IPS DF 6.9 (cell line): ENCODE results near the gene CNN2.
A peak's percentile ranks its signal among the peaks of the same experiment; 100 is the strongest.
"Not testable (repeated sequence)": the region's sequence is repeated elsewhere in the genome, so short reads cannot be mapped to it uniquely, and the experiment has no call there.

Source experiments
- DNase-seq: peaks from one replicate; pipeline ENCODE4 v3.0.0-alpha.2; 2013; ENCODE audit warnings: low read depth, low spot score
- H3K27ac ChIP-seq: one replicate; pipeline ENCODE4 v1.5.1; 2013; ENCODE audit warnings: low read length, control low read depth
- H3K27me3 ChIP-seq: 2 replicates; pipeline ENCODE4 v1.6.1; 2013; ENCODE audit warnings: mild to moderate bottlenecking, low read length; ENCODE audit not compliant: control insufficient read depth, insufficient read depth
- H3K36me3 ChIP-seq: 2 replicates; pipeline ENCODE4 v1.6.1; 2013; ENCODE audit warnings: low read length; ENCODE audit not compliant: control insufficient read depth, insufficient read depth
- H3K4me1 ChIP-seq: 2 replicates; pipeline ENCODE4 v1.6.1; 2013; ENCODE audit warnings: low read length; ENCODE audit not compliant: control insufficient read depth, insufficient read depth
- H3K4me3 ChIP-seq: 2 replicates; pipeline ENCODE4 v1.5.1; 2013; ENCODE audit warnings: mild to moderate bottlenecking, low read length
- H3K9me3 ChIP-seq: 2 replicates; pipeline ENCODE4 v1.6.1; 2013; ENCODE audit warnings: low read length, inconsistent platforms; ENCODE audit not compliant: control insufficient read depth, insufficient read depth
- WGBS: extraction: QIAGEN DNeasy Blood & Tissue Kit; methylation state at CpG from one replicate; pipeline ENCODE4 v1.1.7; 2013; ENCODE audit warnings: mixed read lengths, missing lambda C conversion rate; ENCODE audit not compliant: insufficient read length, insufficient coverage; 5-methylcytosine and 5-hydroxymethylcytosine counted together

CNN2 gene

DNA sequence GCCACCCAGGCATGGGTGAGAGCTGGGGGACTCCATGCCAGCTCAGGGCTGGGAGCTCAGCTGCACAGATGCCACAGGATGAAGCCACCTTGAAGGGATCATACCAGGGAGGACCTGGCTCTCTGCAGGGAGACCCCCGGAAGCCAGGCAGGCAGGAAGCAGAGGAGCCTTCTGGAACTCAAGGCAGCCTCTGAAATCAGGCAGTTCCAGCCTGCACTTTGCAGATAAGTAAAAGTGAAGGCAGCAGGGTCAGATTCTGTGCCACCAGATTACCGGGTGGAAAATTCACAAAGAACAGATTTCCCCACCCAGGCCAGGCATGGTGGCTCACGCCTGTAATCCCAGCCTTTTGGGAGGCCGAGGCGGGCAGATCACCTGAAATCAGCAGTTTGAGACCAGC is 8.0 kb upstream of the CNN2 start:
- DNase-seq: no peak
- H3K9me3 ChIP-seq: no peaks in the 10 kb centered on the region
- peaks cover 8% of the 10 kb centered on the region; the same call in 1 of the 2 replicates for H3K36me3 ChIP-seq
- no CpG with 5 or more reads among the region's 5 CpGs for WGBS
- no peak overlapping the region for H3K27ac ChIP-seq
- no peaks in the 10 kb centered on the region for H3K27me3 ChIP-seq
- peaks cover 18% of the 10 kb centered on the region for H3K4me1 ChIP-seq
- H3K4me3 ChIP-seq: no peak overlapping the region

DNA sequence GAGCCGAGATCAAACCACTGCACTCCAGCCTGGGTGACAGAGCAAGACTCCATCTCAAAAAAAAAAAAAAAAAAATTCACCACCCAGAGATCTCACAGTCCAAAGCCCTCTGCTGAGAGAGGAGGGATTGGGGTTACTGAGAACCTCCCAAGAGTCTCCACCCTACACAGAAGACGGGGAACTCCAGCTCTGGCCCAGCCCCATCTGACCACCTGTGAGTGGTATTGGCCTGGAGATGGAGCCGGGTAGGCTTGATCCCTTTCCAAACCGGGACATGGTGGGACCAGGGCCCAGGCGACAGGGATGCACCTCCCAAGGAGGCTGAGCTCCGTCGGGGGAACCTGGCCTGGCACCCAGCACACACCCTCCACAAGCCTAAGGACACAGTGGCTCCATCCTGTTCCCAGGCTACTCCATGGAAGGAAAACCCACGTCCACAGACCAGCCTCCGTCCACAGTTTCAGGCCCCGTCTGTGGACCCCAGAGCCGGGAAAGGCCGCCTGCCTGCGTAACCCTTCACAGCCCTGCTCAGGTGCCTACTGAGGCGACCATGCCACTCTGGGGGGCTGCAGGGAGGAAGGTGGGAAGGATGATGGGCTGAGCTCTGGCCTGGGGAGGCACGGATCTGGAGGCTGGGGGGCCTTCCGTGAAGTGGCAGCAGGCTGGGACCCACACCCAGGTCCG is 7.3 kb upstream of the CNN2 start:
- no peak for DNase-seq
- H3K27ac ChIP-seq: no peak overlapping the region
- peaks cover 18% of the 10 kb centered on the region for H3K4me1 ChIP-seq
- no peak overlapping the region for H3K4me3 ChIP-seq
- H3K36me3 ChIP-seq: peaks cover 1% of the 10 kb centered on the region; the same call in 1 of the 2 replicates
- H3K9me3 ChIP-seq: no peaks in the 10 kb centered on the region
- no CpG with 5 or more reads among the region's 17 CpGs for WGBS
- H3K27me3 ChIP-seq: no peaks in the 10 kb centered on the region

DNA sequence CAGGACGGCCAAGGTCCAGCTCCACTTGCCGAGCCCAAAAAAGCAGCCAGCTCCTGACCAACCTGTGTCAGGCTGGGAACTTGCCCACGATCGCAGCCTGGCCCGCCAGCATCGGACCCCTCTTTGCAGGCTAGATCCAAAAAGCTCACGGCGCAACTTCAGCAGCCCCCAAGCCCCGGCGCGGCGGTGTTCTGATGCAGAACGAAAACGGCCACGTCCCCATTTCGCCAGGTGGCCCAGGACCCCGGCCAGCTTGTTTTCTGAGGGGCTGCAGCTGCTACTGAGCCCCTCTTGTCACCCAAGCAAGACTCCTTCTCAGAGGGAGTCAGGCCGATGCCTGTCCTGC is 6.8 kb upstream of the CNN2 start:
- H3K36me3 ChIP-seq: no peaks in the 10 kb centered on the region
- no peak for DNase-seq
- peak overlapping the region; percentile 94; the same call in 1 of the 2 replicates for H3K4me3 ChIP-seq
- no CpG with 5 or more reads among the region's 18 CpGs for WGBS
- no peak overlapping the region for H3K27ac ChIP-seq
- H3K9me3 ChIP-seq: no peaks in the 10 kb centered on the region
- peaks cover 18% of the 10 kb centered on the region for H3K4me1 ChIP-seq
- no peaks in the 10 kb centered on the region for H3K27me3 ChIP-seq

DNA sequence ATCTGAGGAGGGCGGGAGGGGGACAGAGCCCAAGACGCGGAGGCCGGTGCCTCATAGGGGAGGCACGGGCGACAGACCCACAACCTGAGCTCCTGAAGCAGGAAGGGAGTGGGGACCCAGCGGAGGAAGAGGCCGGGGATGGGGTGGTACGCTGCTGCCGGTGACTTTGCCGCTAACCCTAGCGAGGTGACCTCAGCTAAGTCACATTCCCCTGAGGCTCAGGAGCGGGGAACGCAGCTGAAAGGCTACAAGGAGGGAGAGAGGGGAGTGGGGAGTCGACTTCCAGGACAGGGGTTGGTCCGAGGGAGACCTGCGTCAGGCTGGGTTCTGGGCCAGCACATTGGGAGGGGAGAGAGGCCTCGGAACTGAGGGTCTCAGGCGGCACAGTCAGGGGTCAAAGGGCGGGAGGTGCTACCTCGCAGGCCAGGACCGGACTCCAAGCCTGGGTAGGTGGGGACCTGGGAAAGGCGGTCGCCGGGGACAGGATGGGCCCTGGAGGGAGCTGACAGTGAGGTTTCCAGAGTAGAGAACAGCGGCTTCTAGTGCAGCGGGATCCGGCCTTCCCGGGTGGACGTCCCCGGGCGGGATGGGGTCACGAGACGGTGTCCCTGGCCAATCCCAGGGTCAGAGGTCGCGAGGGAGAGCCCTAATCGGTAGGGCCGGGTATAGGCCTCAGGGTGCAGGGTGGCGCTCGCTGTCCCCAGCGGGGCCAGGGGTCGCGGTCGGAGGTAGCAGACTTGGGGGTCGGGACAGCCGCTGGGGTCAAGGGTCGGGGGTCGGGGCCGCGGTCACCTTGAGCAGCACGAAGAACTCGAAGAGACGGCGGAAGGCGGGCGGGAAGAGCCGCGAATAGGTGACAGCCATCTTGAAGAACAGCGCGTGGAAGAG is 6.2 kb upstream of the CNN2 start:
- Histone ChIP-seq H3K27ac (no peak overlapping the region), H3K27me3 (no peaks in the 10 kb centered on the region), H3K4me1 (peaks cover 18% of the 10 kb centered on the region), H3K9me3 (no peaks in the 10 kb centered on the region), H3K4me3 (peak overlapping the region; percentile 94), H3K36me3 (no peaks in the 10 kb centered on the region)
- no peak for DNase-seq
- no CpG with 5 or more reads among the region's 60 CpGs for WGBS

DNA sequence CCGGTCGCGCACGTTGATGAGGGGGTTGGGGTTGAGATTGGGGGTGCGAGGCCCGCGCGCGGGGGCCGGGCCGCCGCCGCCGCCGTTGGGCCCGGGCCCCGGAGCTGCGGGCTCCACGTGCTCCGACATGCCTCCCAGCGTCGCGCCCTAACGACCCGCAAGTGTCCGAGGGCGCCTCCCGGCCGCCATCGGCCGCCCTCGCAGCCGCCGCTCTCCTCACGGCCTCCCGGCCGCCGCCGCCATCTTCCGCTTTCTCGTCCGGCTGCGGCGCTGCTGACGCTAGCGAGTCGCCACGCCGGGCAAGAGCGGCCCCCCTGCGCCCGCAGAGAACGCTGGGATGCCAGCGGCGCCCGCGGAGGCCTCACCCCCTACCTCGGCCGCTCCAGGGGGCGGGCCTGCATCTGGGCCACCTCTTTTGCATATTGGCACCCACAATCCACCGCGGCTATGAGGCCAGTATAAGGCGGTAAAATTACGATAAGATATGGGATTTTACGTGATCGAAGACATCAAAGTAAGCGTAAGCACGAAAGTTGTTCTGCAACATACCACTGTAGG is 5.5 kb upstream of the CNN2 start, which contains the start of gene TMEM259:
Gene TMEM259 (minus strand): TSS at position 256 of the 558 bp plus-strand sequence. CDS start 127 bp downstream, at position 129.
- H3K36me3 ChIP-seq: no peaks in the 10 kb centered on the region
- no peaks in the 10 kb centered on the region for H3K27me3 ChIP-seq
- DNase-seq: no peak
- no peaks in the 10 kb centered on the region for H3K9me3 ChIP-seq
- no CpG with 5 or more reads among the region's 68 CpGs for WGBS
- H3K27ac ChIP-seq: no peak within 1 kb of the TSS
- peaks cover 18% of the 10 kb centered on the region for H3K4me1 ChIP-seq
- H3K4me3 ChIP-seq: peak within 1 kb of the TSS; percentile 94

DNA sequence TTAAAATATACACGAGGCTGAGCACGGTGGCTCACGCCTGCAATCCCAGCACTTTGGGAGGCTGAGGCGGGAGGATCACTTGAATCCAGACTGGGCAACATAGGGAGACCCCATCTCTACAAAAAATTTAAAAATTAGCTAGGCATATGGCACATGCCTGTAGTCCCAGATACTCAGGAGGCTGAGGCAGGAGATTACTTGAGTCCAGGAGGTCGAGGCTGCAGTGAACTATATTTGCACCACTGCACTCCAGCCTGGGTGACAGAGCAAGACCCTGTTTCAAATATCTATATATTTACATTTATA is 2.6 kb upstream of the CNN2 start:
- not testable (repeated sequence) for H3K4me1 ChIP-seq, H3K27me3 ChIP-seq, H3K4me3 ChIP-seq, H3K9me3 ChIP-seq, H3K36me3 ChIP-seq, H3K27ac ChIP-seq, DNase-seq
- no CpG with 5 or more reads among the region's 5 CpGs for whole genome bisulfite sequencing

DNA sequence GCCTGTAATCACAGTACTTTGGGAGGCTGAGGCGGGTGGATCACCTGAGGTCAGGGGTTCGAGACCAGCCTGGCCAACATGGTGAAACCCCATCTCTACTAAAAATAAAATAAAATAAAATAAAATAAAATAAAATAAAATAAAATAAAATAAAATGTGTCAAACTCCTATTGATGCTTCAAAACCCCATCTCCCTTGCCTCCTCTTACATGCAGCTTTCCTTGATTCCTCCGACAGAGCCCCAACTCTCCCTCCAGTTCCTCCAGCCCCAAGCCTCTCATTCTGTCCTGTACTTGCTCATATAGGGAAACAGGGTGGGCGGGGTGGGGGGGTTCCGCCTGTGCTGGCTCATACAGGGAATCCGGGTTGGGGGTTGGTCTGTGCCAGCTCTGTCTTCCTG is 1.3 kb upstream of the CNN2 start:
- H3K36me3 ChIP-seq, H3K9me3 ChIP-seq, H3K27me3 ChIP-seq, H3K27ac ChIP-seq, H3K4me3 ChIP-seq, H3K4me1 ChIP-seq, DNase-seq: not testable (repeated sequence)
- WGBS: no CpG with 5 or more reads among the region's 6 CpGs

DNA sequence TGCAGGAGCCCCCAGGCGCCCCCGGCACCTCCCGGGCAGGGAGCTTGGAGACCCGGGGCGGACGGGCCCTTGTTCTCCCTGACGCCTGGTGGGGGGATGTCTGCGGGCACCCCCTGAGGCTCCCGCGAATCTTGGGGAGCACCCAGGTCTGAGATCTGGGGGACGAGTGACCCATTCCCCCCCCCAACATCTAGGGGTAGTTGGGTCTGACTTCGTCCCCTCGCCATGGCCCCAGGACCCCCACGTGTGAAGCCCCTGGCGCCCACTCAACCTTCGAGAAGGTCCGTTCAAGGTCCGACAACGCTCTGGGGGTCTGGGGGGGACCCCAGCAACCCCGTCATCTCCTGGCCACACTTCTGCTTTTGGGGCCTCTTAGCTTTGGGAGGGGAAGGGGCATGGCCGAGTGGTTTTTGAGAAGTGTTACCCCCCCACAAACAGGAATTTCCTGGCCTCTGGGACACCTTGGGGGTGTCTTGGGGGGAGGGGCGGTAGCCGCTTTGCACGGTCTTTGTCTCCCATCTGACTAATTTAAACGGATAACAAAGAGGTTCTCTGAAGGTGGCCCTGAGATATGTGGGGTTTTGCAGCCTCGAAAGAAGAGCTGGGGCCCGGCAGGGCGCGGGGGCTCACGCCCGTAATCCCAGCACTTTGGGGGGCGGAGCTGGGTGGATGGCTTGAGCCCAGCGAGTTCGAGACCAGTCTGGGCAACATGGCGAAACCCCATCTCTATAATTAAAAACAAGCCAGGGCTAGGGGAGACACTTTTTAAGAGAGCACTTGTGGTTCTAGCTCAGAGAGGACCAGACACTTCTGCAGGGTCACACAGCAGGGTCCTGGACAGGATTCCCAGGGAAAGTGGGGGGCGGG is 608 bp downstream of the CNN2 start:
- no peak for DNase-seq
- WGBS: no CpG with 5 or more reads among the region's 36 CpGs

DNA sequence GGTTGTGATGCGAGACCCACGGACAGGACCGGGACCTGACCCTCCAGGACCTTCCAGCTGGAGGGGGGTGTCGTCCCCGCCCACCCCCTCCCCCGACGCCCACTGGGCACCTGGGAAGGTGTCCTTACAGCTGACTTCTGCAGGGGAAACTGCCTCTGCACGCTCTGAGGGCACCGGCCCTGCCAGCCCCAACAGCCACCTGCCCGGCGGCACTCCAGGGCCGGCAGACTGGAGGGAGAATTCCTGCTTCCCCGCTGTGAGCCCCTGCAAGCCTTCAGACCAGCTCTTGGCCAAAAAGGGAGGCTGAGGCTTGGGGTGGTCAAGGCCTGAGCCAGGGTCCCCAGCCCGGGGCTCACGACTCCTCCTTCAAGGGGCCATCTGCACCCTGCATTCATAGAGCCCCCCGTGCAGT is 1.2 kb downstream of the CNN2 start:
- H3K27ac ChIP-seq: no peak overlapping the region
- H3K4me1 ChIP-seq: 0 out of 2 replicates have a peak, but pooled peaks cover 1% of the 10 kb centered on the region
- peak overlapping the region; percentile 86; the same call in 1 of the 2 replicates for H3K4me3 ChIP-seq
- H3K36me3 ChIP-seq: peaks cover 8% of the 10 kb centered on the region
- no CpG with 5 or more reads among the region's 16 CpGs for WGBS
- DNase-seq: no peak
- no peaks in the 10 kb centered on the region for H3K27me3 ChIP-seq
- no peaks in the 10 kb centered on the region for H3K9me3 ChIP-seq

More for the DNA sequence above, 608 bp downstream of the CNN2 start:
- Histone ChIP-seq H3K27me3 (no peaks in the 10 kb centered on the region), H3K27ac (no peak overlapping the region), H3K4me3 (peak overlapping the region; percentile 86), H3K4me1 (0 out of 2 replicates have a peak, but pooled peaks cover 1% of the 10 kb centered on the region), H3K9me3 (no peaks in the 10 kb centered on the region), H3K36me3 (peaks cover 2% of the 10 kb centered on the region; the same call in 1 of the 2 replicates)
